Thyroid gland (tissue), 4 donors: ENCODE results near the gene GPR160.

Source experiments
- CTCF ChIP-seq, 6 experiments: fragments of 200-600 bp in 3 of 6; fragments of 450-650 bp in 3 of 6; sonication (generic) in 3 of 6; IDR thresholded peaks; one replicate each; pipeline ENCODE4 v1.5.1; 2016 to 2019; ENCODE audit warnings: antibody characterized with exemption in 6 of 6, mild to moderate bottlenecking in 2 of 6, inconsistent platforms in 1 of 6, moderate library complexity in 1 of 6
- POLR2A ChIP-seq, 2 donors: fragments of 450-650 bp; IDR thresholded peaks; one replicate each; pipeline ENCODE4 v1.6.1; 2017; ENCODE audit warnings: antibody characterized with exemption in 2 of 2, mild to moderate bottlenecking in 2 of 2, moderate library complexity in 1 of 2

- TF ChIP-seq CTCF (IDR thresholded peaks at IDR 0.05) (no peak), POLR2A (IDR thresholded peaks at IDR 0.05) (no peak)
Observed at GRCh38 chr3:169998668-169999131, 39.1 kb upstream of the GPR160 start.
